ENCODE data around the gene EFEMP2. TPM values are rescaled to one million over a fixed set of nuclear protein-coding genes. Genes with fewer than 3 reads are reported as not detected.
A peak's percentile ranks its signal among the peaks of the same experiment; 100 is the strongest.

The EFEMP2 gene
- total RNA-seq, 3 donors from 2014 or later (not counting 1 experiment from before 2014, with no cell fraction given): 6.1 to 13.0 (median 9.8) TPM

GRCh38 chr11:65854161-65854592, 18.4 kb downstream of the EFEMP2 start:
- peaks cover 42 to 52% of the 10 kb centered on the region in 2 donors for H3K4me1 Mint-ChIP-seq
- TF ChIP-seq, protein P1, sequence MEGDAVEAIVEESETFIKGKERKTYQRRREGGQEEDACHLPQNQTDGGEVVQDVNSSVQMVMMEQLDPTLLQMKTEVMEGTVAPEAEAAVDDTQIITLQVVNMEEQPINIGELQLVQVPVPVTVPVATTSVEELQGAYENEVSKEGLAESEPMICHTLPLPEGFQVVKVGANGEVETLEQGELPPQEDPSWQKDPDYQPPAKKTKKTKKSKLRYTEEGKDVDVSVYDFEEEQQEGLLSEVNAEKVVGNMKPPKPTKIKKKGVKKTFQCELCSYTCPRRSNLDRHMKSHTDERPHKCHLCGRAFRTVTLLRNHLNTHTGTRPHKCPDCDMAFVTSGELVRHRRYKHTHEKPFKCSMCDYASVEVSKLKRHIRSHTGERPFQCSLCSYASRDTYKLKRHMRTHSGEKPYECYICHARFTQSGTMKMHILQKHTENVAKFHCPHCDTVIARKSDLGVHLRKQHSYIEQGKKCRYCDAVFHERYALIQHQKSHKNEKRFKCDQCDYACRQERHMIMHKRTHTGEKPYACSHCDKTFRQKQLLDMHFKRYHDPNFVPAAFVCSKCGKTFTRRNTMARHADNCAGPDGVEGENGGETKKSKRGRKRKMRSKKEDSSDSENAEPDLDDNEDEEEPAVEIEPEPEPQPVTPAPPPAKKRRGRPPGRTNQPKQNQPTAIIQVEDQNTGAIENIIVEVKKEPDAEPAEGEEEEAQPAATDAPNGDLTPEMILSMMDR (IDR thresholded peaks at IDR 0.05): no peak
- DNase-seq: peak in 1 of 2 donors; percentile 8

GRCh38 chr11:65853246-65853979, 19.2 kb downstream of the EFEMP2 start:
- Mint-ChIP-seq H3K27me3 (ENCODE audit: low read depth in 2 of 2) (no peaks in the 10 kb centered on the region), H3K4me3 (no peak overlapping the region), H3K36me3 (peaks cover 7% of the 10 kb centered on the region), H3K27ac (peak overlapping the region; percentile 74 to 94), H3K4me1 (peaks cover 35 to 44% of the 10 kb centered on the region in 2 donors), H3K9me3 (no peaks in the 10 kb centered on the region)
- intact Hi-C loops (cut with micrococcal nuclease): no loop called here
- Histone ChIP-seq H3K4me1 (ENCODE audit: control insufficient read depth, insufficient read depth, low read length) (peaks cover 32% of the 10 kb centered on the region), H3K4me3 (ENCODE audit: low read length) (no peak overlapping the region), H3K27me3 (ENCODE audit: control insufficient read depth, insufficient read depth, low read length) (no peaks in the 10 kb centered on the region), H3K27ac (ENCODE audit: low read length) (no peak overlapping the region), H3K9me3 (ENCODE audit: control insufficient read depth, insufficient read depth, low read length) (peaks cover 4% of the 10 kb centered on the region), H3K36me3 (ENCODE audit: control insufficient read depth, insufficient read depth, low read length) (peaks cover 54% of the 10 kb centered on the region)
- 94% methylated on average over 6 of the region's 6 CpGs for WGBS (ENCODE audit: insufficient coverage)
- DNase-seq (peak in 1 of 2 donors; percentile 16), ATAC-seq (no peak)
- TF ChIP-seq, protein P1 (IDR thresholded peaks at IDR 0.05): no peak

More at GRCh38 chr11:65854161-65854592, 18.4 kb downstream of the EFEMP2 start:
- peaks cover 36% of the 10 kb centered on the region for H3K4me1 ChIP-seq (ENCODE audit: control insufficient read depth, insufficient read depth, low read length)
- H3K27ac Mint-ChIP-seq: peak overlapping the region; percentile 74 to 94
- H3K36me3 Mint-ChIP-seq: peaks cover 7% of the 10 kb centered on the region
- intact Hi-C loops (cut with micrococcal nuclease): no loop called here
- H3K9me3 Mint-ChIP-seq: no peaks in the 10 kb centered on the region
- ATAC-seq: no peak
- 90% methylated on average over 4 of the region's 4 CpGs for WGBS (ENCODE audit: insufficient coverage)
- H3K27me3 Mint-ChIP-seq (ENCODE audit: low read depth in 2 of 2): no peaks in the 10 kb centered on the region
- peaks cover 4% of the 10 kb centered on the region for H3K9me3 ChIP-seq (ENCODE audit: control insufficient read depth, insufficient read depth, low read length)
- no peak overlapping the region for H3K27ac ChIP-seq (ENCODE audit: low read length)
- H3K36me3 ChIP-seq (ENCODE audit: control insufficient read depth, insufficient read depth, low read length): peaks cover 54% of the 10 kb centered on the region
- no peak overlapping the region for H3K4me3 Mint-ChIP-seq
- no peak overlapping the region for H3K4me3 ChIP-seq (ENCODE audit: low read length)
- H3K27me3 ChIP-seq (ENCODE audit: control insufficient read depth, insufficient read depth, low read length): no peaks in the 10 kb centered on the region

DNA sequence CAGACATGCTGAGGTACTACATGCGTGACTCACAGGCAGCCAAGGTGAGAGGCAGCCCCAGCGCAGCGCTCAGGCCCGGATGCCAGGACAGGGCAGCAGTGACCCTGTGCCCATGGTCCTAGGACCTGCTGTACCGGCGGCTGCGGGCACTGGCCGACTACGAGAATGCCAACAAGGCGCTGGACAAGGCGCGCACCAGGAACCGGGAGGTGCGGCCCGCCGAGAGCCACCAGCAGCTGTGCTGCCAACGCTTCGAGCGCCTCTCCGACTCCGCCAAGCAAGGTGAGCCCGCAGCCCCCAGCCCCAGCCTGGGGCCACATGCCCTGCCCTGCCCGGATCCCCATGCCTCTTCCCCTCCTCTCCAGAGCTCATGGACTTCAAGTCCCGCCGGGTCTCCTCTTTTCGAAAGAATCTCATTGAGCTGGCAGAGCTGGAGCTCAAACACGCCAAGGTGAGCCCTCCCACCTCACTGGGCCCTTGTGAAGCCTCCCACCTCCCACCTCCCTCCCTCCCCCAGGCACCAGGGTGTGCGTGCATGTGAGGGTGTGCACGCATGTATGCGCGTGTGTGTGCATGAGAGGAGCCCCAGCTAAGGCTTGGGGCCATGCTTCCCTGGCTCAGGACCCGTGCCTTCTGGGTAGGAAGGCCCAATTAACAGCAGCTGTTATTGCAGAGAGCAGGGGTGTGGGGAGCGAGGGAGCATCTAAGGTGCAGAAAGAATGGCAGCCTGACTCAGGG, 19.9 kb downstream of the EFEMP2 start:
- Histone ChIP-seq H3K9me3 (ENCODE audit: control insufficient read depth, insufficient read depth, low read length) (peaks cover 4% of the 10 kb centered on the region), H3K27ac (ENCODE audit: low read length) (no peak overlapping the region), H3K4me3 (ENCODE audit: low read length) (no peak overlapping the region), H3K4me1 (ENCODE audit: control insufficient read depth, insufficient read depth, low read length) (peaks cover 32% of the 10 kb centered on the region), H3K36me3 (ENCODE audit: control insufficient read depth, insufficient read depth, low read length) (peaks cover 54% of the 10 kb centered on the region), H3K27me3 (ENCODE audit: control insufficient read depth, insufficient read depth, low read length) (no peaks in the 10 kb centered on the region)
- WGBS (ENCODE audit: insufficient coverage): 97% methylated on average over 33 of the region's 33 CpGs
- Mint-ChIP-seq H3K4me3 (no peak overlapping the region), H3K9me3 (no peaks in the 10 kb centered on the region), H3K4me1 (peaks cover 30 to 39% of the 10 kb centered on the region in 2 donors), H3K27ac (peak overlapping the region in 1 of 2 donors; percentile 63), H3K36me3 (peaks cover 7% of the 10 kb centered on the region), H3K27me3 (ENCODE audit: low read depth in 2 of 2) (no peaks in the 10 kb centered on the region)
- TF ChIP-seq, protein P1 (IDR thresholded peaks at IDR 0.05): no peak
- intact Hi-C loops (cut with micrococcal nuclease): no loop called here
- ATAC-seq (no peak), DNase-seq (peak in 1 of 2 donors; percentile 6)

Data from natural killer cell (primary cell).